Measurements from ENCODE around the gene USP34. TPM values are rescaled to one million over a fixed set of nuclear protein-coding genes. Genes with fewer than 3 reads are reported as not detected.

The USP34 gene
- total and polyA plus RNA-seq, 12 donors = 34.3 to 75.7 (median 58.6) TPM

- ATAC-seq (no peak), DNase-seq (no peak)
- Histone ChIP-seq H3K9me3 (no peaks in the 10 kb centered on the region), H3K27ac (no peak overlapping the region), H3K4me1 (no peaks in the 10 kb centered on the region), H3K27me3 (no peaks in the 10 kb centered on the region), H3K4me3 (no peak overlapping the region), H3K36me3 (peaks cover 0 to 94% (median 37%) of the 10 kb centered on the region in 9 donors)
- intact Hi-C loops (cut with DNase I) = no loop called here
- no peak for TF ChIP-seq CTCF (IDR thresholded peaks at IDR 0.05)
- WGBS, 2 donors = 82 to 84% methylated on average over 5 of the region's 5 CpGs
These were observed 178.9 kb downstream of the USP34 start for GRCh38 chr2:61291851-61292575.

GRCh38 chr2:61288070-61288841 is 182.6 kb downstream of the USP34 start:
- H3K4me3 ChIP-seq = no peak overlapping the region
- ATAC-seq (no peak), DNase-seq (no peak)
- no peaks in the 10 kb centered on the region for H3K4me1 ChIP-seq
- intact Hi-C loops (cut with DNase I) = no loop called here
- no peaks in the 10 kb centered on the region for H3K27me3 ChIP-seq
- H3K9me3 ChIP-seq = no peaks in the 10 kb centered on the region
- WGBS, 2 donors = 79 to 81% methylated on average over 8 of the region's 8 CpGs
- no peak for TF ChIP-seq CTCF (IDR thresholded peaks at IDR 0.05)
- H3K36me3 ChIP-seq = peaks cover 0 to 93% (median 7%) of the 10 kb centered on the region in 9 donors
- no peak overlapping the region for H3K27ac ChIP-seq

GRCh38 chr2:61287254-61287653 is 183.6 kb downstream of the USP34 start:
- Histone ChIP-seq H3K4me3 (no peak overlapping the region), H3K27me3 (no peaks in the 10 kb centered on the region), H3K27ac (no peak overlapping the region), H3K36me3 (peaks cover 0 to 94% (median 8%) of the 10 kb centered on the region in 9 donors), H3K9me3 (no peaks in the 10 kb centered on the region), H3K4me1 (no peaks in the 10 kb centered on the region)
- TF ChIP-seq CTCF (IDR thresholded peaks at IDR 0.05) = no peak
- intact Hi-C loops (cut with DNase I) = no loop called here
- WGBS, 2 donors = 96% methylated on average over 4 of the region's 4 CpGs
- ATAC-seq (no peak), DNase-seq (no peak)

GRCh38 chr2:61283443-61284160 is 187.3 kb downstream of the USP34 start:
- no peaks in the 10 kb centered on the region for H3K9me3 ChIP-seq
- intact Hi-C loops (cut with DNase I) = no loop called here
- ATAC-seq (no peak), DNase-seq (no peak)
- H3K4me1 ChIP-seq = no peaks in the 10 kb centered on the region
- H3K36me3 ChIP-seq = peaks cover 0 to 97% (median 31%) of the 10 kb centered on the region in 9 donors
- 93 to 100% methylated on average over 1 of the region's 1 CpG for WGBS, 2 donors
- H3K4me3 ChIP-seq = no peak overlapping the region
- no peaks in the 10 kb centered on the region for H3K27me3 ChIP-seq
- H3K27ac ChIP-seq = no peak overlapping the region
- TF ChIP-seq CTCF (IDR thresholded peaks at IDR 0.05) = no peak

Measured in heart right ventricle (tissue), 16 donors.